Thyroid gland (tissue), 4 donors: Measurements from ENCODE around the gene HOXD10.

Experiments used
- CTCF ChIP-seq, 6 experiments: fragments of 200-600 bp in 3 of 6; fragments of 450-650 bp in 3 of 6; sonication (generic) in 3 of 6; IDR thresholded peaks; one replicate each; pipeline ENCODE4 v1.5.1; 2016 to 2019; ENCODE audit warnings: antibody characterized with exemption in 6 of 6, mild to moderate bottlenecking in 2 of 6, inconsistent platforms in 1 of 6, moderate library complexity in 1 of 6
- POLR2A ChIP-seq, 2 donors: fragments of 450-650 bp; IDR thresholded peaks; one replicate each; pipeline ENCODE4 v1.6.1; 2017; ENCODE audit warnings: antibody characterized with exemption in 2 of 2, mild to moderate bottlenecking in 2 of 2, moderate library complexity in 1 of 2

DNA sequence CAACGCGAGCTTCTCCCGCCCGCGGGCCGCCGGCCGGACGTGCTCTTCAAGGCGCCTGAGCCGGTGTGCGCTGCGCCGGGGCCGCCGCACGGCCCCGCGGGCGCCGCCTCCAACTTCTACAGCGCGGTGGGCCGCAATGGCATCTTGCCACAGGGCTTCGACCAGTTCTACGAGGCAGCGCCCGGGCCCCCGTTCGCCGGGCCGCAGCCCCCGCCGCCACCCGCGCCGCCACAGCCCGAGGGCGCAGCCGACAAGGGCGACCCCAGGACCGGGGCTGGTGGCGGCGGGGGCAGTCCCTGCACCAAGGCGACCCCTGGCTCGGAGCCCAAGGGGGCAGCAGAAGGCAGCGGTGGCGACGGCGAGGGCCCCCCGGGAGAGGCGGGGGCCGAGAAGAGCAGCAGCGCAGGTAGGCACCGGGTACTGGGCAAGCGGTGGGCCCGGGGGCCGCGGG is 8.8 kb upstream of the HOXD10 start:
- TF ChIP-seq CTCF (IDR thresholded peaks at IDR 0.05) (no peak), POLR2A (IDR thresholded peaks at IDR 0.05) (no peak)
